CD4-positive, alpha-beta T cell (primary cell): ENCODE results near the gene NAMPT. TPM values are rescaled to one million over a fixed set of nuclear protein-coding genes. Genes with fewer than 3 reads are reported as not detected.

Experiments
- ATAC-seq: fragments of 200-7000 bp; cut with Tn5 transposase; one replicate; pipeline ENCODE4 v1.10.0; 2022; ENCODE audit warnings: mild to moderate bottlenecking; ENCODE audit not compliant: poor library complexity
- CTCF ChIA-PET: fragments of 350-600 bp; sonication (Branson Sonifier 250); formaldehyde crosslinking; loops from one replicate; lab custom pipeline; 2021; ENCODE audit warnings: antibody characterized with exemption, inconsistent platforms; lab: Charles Lee
- POLR2A ChIA-PET: fragments of 350-600 bp; sonication (Branson Sonifier 250); formaldehyde crosslinking; loops from one replicate; lab custom pipeline; 2021; ENCODE audit warnings: antibody characterized with exemption, inconsistent platforms; lab: Charles Lee
- DNase-seq, 14 experiments: peaks; one replicate each; pipeline ENCODE4 v3.0.0-alpha.2; 2013 to 2020; ENCODE audit warnings: mixed read lengths in 2 of 14
- H3K27ac ChIP-seq, 2 donors: one replicate each; pipeline versions ENCODE4 v1.5.1 to v1.7.0; 2013; ENCODE audit warnings: low read length in 2 of 2, low read depth in 1 of 2, mild to moderate bottlenecking in 1 of 2
- H3K27me3 ChIP-seq, 2 experiments: 1 replicate in 1 of 2; 2 replicates in 1 of 2; pipeline versions ENCODE4 v1.6.1 to v1.7.0; 2013; ENCODE audit warnings: low read length in 2 of 2, control low read depth in 1 of 2, mild to moderate bottlenecking in 1 of 2, moderate library complexity in 1 of 2; ENCODE audit not compliant: insufficient read depth in 2 of 2, control insufficient read depth in 1 of 2
- H3K36me3 ChIP-seq: one replicate; pipeline ENCODE4 v1.6.1; 2013; ENCODE audit warnings: low read length, control low read depth; ENCODE audit not compliant: insufficient read depth
- H3K4me1 ChIP-seq: one replicate; pipeline ENCODE4 v1.6.1; 2013; ENCODE audit warnings: low read length, control low read depth; ENCODE audit not compliant: insufficient read depth
- H3K4me3 ChIP-seq: one replicate; pipeline ENCODE4 v1.5.1; 2013; ENCODE audit warnings: mild to moderate bottlenecking, low read length, moderate library complexity
- H3K9me3 ChIP-seq, 2 experiments: 1 replicate in 1 of 2; 2 replicates in 1 of 2; pipeline versions ENCODE4 v1.6.1 to v1.7.0; 2013; ENCODE audit warnings: low read length in 2 of 2, mild to moderate bottlenecking in 2 of 2, control low read depth in 1 of 2, moderate library complexity in 1 of 2; ENCODE audit not compliant: control insufficient read depth in 1 of 2, insufficient read depth in 1 of 2
- H3K27ac Mint-ChIP-seq: one replicate; pipeline ENCODE4 v1.8.0; 2020; ENCODE audit warnings: mixed read lengths
- H3K27me3 Mint-ChIP-seq: one replicate; pipeline ENCODE4 v1.8.0; 2021; ENCODE audit warnings: mixed read lengths
- H3K36me3 Mint-ChIP-seq: one replicate; pipeline ENCODE4 v1.8.0; 2021; ENCODE audit warnings: low read depth, mixed read lengths
- H3K4me1 Mint-ChIP-seq: one replicate; pipeline ENCODE4 v1.8.0; 2021; ENCODE audit warnings: low read depth, mixed read lengths
- H3K4me3 Mint-ChIP-seq: one replicate; pipeline ENCODE4 v1.8.0; 2020; ENCODE audit warnings: mild to moderate bottlenecking, mixed read lengths
- H3K9me3 Mint-ChIP-seq: one replicate; pipeline ENCODE4 v1.8.0; 2020; ENCODE audit warnings: mixed read lengths
- CTCF ChIP-seq: fragments of 200-600 bp; IDR thresholded peaks from one replicate; pipeline ENCODE4 v1.8.0; 2022; ENCODE audit warnings: antibody characterized with exemption, mild to moderate bottlenecking
- intact Hi-C, 2 experiments: fragments of 100-400 bp; cut with DNase I in 1 of 2; cut with micrococcal nuclease in 1 of 2; formaldehyde crosslinking; loops; one replicate each; pipeline versions ENCODE4 v1.15.1 to v1.9.0; 2023 to 2025; cut with DNase I, micrococcal nuclease
- total RNA-seq, 174 experiments: library from RNA in 2 of 174; stranded (reverse) in 2 of 174; gene quantifications; one replicate each; pipeline ENCODE4 v1.2.3 and lab custom pipeline; 2021 to 2026

The NAMPT gene
- total RNA-seq, 2 experiments from 2014 or later: 154 to 159 TPM

GRCh38 chr7:106289848-106290247 lies 5.1 kb upstream of the NAMPT start:
- H3K4me1 ChIP-seq: peaks cover 9% of the 10 kb centered on the region
- H3K4me3 ChIP-seq: no peak overlapping the region
- POLR2A ChIA-PET: no interaction called here
- H3K36me3 ChIP-seq: no peaks in the 10 kb centered on the region
- no peaks in the 10 kb centered on the region for H3K27me3 ChIP-seq
- Mint-ChIP-seq H3K27ac (no peak overlapping the region), H3K9me3 (no peaks in the 10 kb centered on the region), H3K36me3 (peaks cover 2% of the 10 kb centered on the region), H3K27me3 (peaks cover 9% of the 10 kb centered on the region), H3K4me1 (peaks cover 8% of the 10 kb centered on the region), H3K4me3 (no peak overlapping the region)
- no peak overlapping the region for H3K27ac ChIP-seq
- intact Hi-C loops: loop anchor here (5.0 to 10.0 kb wide), 9 partner anchors 57 to 1455 kb away; partner anchors contain the start of genes ATXN7L1 (in 1 of the 2), CBLL1 (in 1 of the 2), COG5 (in 1 of the 2) and DUS4L (in 1 of the 2)
- no peak for TF ChIP-seq CTCF
- DNase-seq: no peak
- H3K9me3 ChIP-seq: no peaks in the 10 kb centered on the region
- ATAC-seq: no peak
- CTCF ChIA-PET: no interaction called here

GRCh38 chr7:106288263-106288662 lies 3.5 kb upstream of the NAMPT start:
- H3K36me3 Mint-ChIP-seq: peaks cover 12% of the 10 kb centered on the region
- peaks cover 9% of the 10 kb centered on the region for H3K27me3 Mint-ChIP-seq
- ATAC-seq (no peak), DNase-seq (no peak)
- H3K9me3 ChIP-seq: no peaks in the 10 kb centered on the region
- peaks cover 9% of the 10 kb centered on the region for H3K4me1 ChIP-seq
- POLR2A ChIA-PET: no interaction called here
- no peak overlapping the region for H3K4me3 ChIP-seq
- no peaks in the 10 kb centered on the region for H3K36me3 ChIP-seq
- peak overlapping the region; percentile 12 for H3K4me3 Mint-ChIP-seq
- TF ChIP-seq CTCF: no peak
- no peaks in the 10 kb centered on the region for H3K9me3 Mint-ChIP-seq
- no peak overlapping the region for H3K27ac Mint-ChIP-seq
- H3K4me1 Mint-ChIP-seq: peaks cover 16% of the 10 kb centered on the region
- intact Hi-C loops: loop anchor here (5.0 to 10.0 kb wide), 9 partner anchors 59 to 1457 kb away; partner anchors contain the start of genes ATXN7L1 (in 1 of the 2), CBLL1 (in 1 of the 2), COG5 (in 1 of the 2) and DUS4L (in 1 of the 2)
- H3K27me3 ChIP-seq: no peaks in the 10 kb centered on the region
- H3K27ac ChIP-seq: no peak overlapping the region
- CTCF ChIA-PET: no interaction called here

GRCh38 chr7:106287786-106288185 lies 3.0 kb upstream of the NAMPT start:
- H3K4me3 Mint-ChIP-seq: no peak overlapping the region
- H3K36me3 ChIP-seq: no peaks in the 10 kb centered on the region
- no peak overlapping the region for H3K4me3 ChIP-seq
- H3K4me1 ChIP-seq: peaks cover 9% of the 10 kb centered on the region
- H3K9me3 Mint-ChIP-seq: no peaks in the 10 kb centered on the region
- peaks cover 18% of the 10 kb centered on the region for H3K4me1 Mint-ChIP-seq
- TF ChIP-seq CTCF: no peak
- DNase-seq (no peak), ATAC-seq (no peak)
- H3K27ac Mint-ChIP-seq: no peak overlapping the region
- POLR2A ChIA-PET: no interaction called here
- H3K27ac ChIP-seq: no peak overlapping the region
- H3K36me3 Mint-ChIP-seq: peaks cover 12% of the 10 kb centered on the region
- peaks cover 9% of the 10 kb centered on the region for H3K27me3 Mint-ChIP-seq
- H3K9me3 ChIP-seq: no peaks in the 10 kb centered on the region
- intact Hi-C loops: loop anchor here (5.0 to 10.0 kb wide), 9 partner anchors 60 to 1457 kb away; partner anchors contain the start of genes ATXN7L1 (in 1 of the 2), CBLL1 (in 1 of the 2), COG5 (in 1 of the 2) and DUS4L (in 1 of the 2)
- CTCF ChIA-PET: no interaction called here
- H3K27me3 ChIP-seq: no peaks in the 10 kb centered on the region
